ENCODE data around the gene SPRR2E.
"Not testable (repeated sequence)": the region's sequence is repeated elsewhere in the genome, so short reads cannot be mapped to it uniquely, and the experiment has no call there.

Gene SPRR2E

DNA sequence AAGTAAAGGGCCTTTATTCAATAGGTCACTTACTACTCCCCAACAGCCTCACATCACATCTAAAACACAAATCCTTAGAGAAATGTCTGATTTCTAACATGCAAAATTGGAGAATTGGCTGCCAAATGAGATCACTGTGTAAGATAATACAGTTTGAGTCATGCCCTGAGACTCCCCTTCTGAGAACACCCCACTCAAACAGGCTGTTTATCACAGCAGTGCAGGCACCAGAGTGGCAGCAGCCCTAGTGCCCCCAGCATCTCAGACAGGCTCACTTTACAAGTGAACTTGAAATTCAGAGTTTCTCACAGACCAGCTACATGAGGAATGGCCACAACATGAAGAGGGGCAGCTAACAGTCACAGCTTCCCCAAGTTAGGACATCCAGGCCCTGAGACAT lies 20.9 kb upstream of the SPRR2E start:
- H3K4me3 ChIP-seq (ENCODE audit: low read length in 2 of 2); H3K79me1 ChIP-seq (ENCODE audit: low read depth, low read length); H3K36me3 ChIP-seq (replicated peaks in 1 of 2; ENCODE audit: control insufficient read depth in 2 of 2, insufficient read depth in 2 of 2, low read length in 2 of 2); H2BK12ac ChIP-seq (ENCODE audit: low read length); H3K9ac ChIP-seq (ENCODE audit: low read depth, low read length, poor library complexity); H3K14ac ChIP-seq (ENCODE audit: low read length); H3K27ac ChIP-seq (replicated peaks; ENCODE audit: low read length); H2BK120ac ChIP-seq (ENCODE audit: low read depth, low read length); H3K9me3 ChIP-seq (replicated peaks in 1 of 2; ENCODE audit: control insufficient read depth in 2 of 2, insufficient read depth in 1 of 2, low read depth in 1 of 2, low read length in 2 of 2); H3K4me1 ChIP-seq (ENCODE audit: control insufficient read depth in 2 of 2, insufficient read depth in 1 of 2, low read depth in 1 of 2, low read length in 2 of 2); H3K27me3 ChIP-seq (ENCODE audit: control insufficient read depth in 3 of 3, insufficient read depth in 3 of 3, low read depth in 1 of 3, low read length in 3 of 3); H4K8ac ChIP-seq (ENCODE audit: low read depth, low read length); H3K4me2 ChIP-seq (ENCODE audit: insufficient read depth, low read length, poor library complexity, severe bottlenecking); H2BK5ac ChIP-seq (ENCODE audit: low read length); H2BK15ac ChIP-seq (ENCODE audit: low read length); H4K91ac ChIP-seq (ENCODE audit: low read depth, low read length, poor library complexity); H3K18ac ChIP-seq (ENCODE audit: low read length); H2AK5ac ChIP-seq (ENCODE audit: low read depth, low read length); H3K4ac ChIP-seq (ENCODE audit: low read length); H3K23ac ChIP-seq (ENCODE audit: low read depth, low read length, poor library complexity); DNase-seq (ENCODE audit: low spot score); H2AFZ ChIP-seq (ENCODE audit: low read length): not testable (repeated sequence)

DNA sequence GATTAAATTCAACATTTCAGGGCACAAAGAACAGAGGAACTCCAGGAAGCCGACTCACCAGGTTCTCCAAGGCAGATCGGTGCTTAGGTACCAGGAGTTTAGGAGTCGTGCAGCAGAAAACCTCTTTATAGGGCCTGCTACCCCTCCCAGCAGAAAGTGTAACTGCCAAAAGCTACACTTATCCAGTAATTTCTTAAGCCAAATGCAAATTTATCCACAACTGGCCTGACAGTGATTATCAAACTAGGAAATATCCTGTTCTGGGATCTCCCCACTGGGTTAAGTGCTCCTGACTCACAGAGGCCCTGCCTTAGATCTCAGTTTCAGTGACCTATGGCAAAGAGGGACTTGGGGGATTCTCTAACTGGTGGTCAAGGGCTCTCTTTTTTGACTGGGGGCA lies 19.1 kb upstream of the SPRR2E start, which contains the start of gene SPRR2F:
TSS of gene SPRR2F (minus strand) at position 101 of the 400 bp plus-strand sequence. CDS start 783 bp downstream, outside the sequence.
- H4K8ac ChIP-seq (ENCODE audit: low read depth, low read length) = no peak within 1 kb of the TSS

DNA sequence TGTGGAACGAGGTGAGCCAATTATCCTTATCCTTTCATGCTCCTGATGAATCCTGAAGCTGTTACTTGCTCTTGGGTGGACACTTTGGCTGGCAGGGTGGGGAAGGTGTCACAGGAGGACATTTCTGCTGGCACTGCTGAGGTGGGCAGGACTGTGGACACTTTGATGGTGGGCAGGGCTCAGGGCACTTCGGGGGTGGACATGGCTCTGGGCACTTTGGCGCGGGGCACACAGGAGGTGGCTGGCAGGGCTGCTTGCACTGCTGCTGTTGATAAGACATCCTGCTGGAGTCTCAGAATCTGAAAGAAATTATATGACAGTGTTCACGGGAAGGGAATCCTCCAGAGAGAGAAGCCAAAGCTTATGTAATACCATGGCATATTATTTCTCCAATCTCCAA lies 18.1 kb upstream of the SPRR2E start:
- not testable (repeated sequence) for H2AFZ ChIP-seq (ENCODE audit: low read length); H3K27me3 ChIP-seq (ENCODE audit: control insufficient read depth in 3 of 3, insufficient read depth in 3 of 3, low read depth in 1 of 3, low read length in 3 of 3); H3K14ac ChIP-seq (ENCODE audit: low read length); H3K9me3 ChIP-seq (replicated peaks in 1 of 2; ENCODE audit: control insufficient read depth in 2 of 2, insufficient read depth in 1 of 2, low read depth in 1 of 2, low read length in 2 of 2); H3K18ac ChIP-seq (ENCODE audit: low read length); H3K4ac ChIP-seq (ENCODE audit: low read length); H3K23ac ChIP-seq (ENCODE audit: low read depth, low read length, poor library complexity); H3K4me1 ChIP-seq (ENCODE audit: control insufficient read depth in 2 of 2, insufficient read depth in 1 of 2, low read depth in 1 of 2, low read length in 2 of 2); H3K27ac ChIP-seq (replicated peaks; ENCODE audit: low read length); H2BK120ac ChIP-seq (ENCODE audit: low read depth, low read length); H2AK5ac ChIP-seq (ENCODE audit: low read depth, low read length); H2BK5ac ChIP-seq (ENCODE audit: low read length); H2BK12ac ChIP-seq (ENCODE audit: low read length); DNase-seq (ENCODE audit: low spot score); H3K36me3 ChIP-seq (replicated peaks in 1 of 2; ENCODE audit: control insufficient read depth in 2 of 2, insufficient read depth in 2 of 2, low read length in 2 of 2); H3K4me2 ChIP-seq (ENCODE audit: insufficient read depth, low read length, poor library complexity, severe bottlenecking); H3K4me3 ChIP-seq (ENCODE audit: low read length in 2 of 2); H4K8ac ChIP-seq (ENCODE audit: low read depth, low read length); H2BK15ac ChIP-seq (ENCODE audit: low read length); H3K79me1 ChIP-seq (ENCODE audit: low read depth, low read length); H3K9ac ChIP-seq (ENCODE audit: low read depth, low read length, poor library complexity); H4K91ac ChIP-seq (ENCODE audit: low read depth, low read length, poor library complexity)
- WGBS, 2 donors (ENCODE audit: extremely low coverage in 2 of 2, insufficient read length in 2 of 2, insufficient replicate concordance in 1 of 2) = no CpG with 5 or more reads among the region's 5 CpGs

More for the DNA sequence above, 19.1 kb upstream of the SPRR2E start, which contains the start of gene SPRR2F:
- H2BK12ac ChIP-seq (ENCODE audit: low read length) = no peak within 1 kb of the TSS
- no peak within 1 kb of the TSS for H2BK15ac ChIP-seq (ENCODE audit: low read length)
- peaks cover 0 to 6% (median 0%) of the 10 kb centered on the region in 3 experiments for H3K27me3 ChIP-seq (ENCODE audit: control insufficient read depth in 3 of 3, insufficient read depth in 3 of 3, low read depth in 1 of 3, low read length in 3 of 3)
- H3K4me2 ChIP-seq (ENCODE audit: insufficient read depth, low read length, poor library complexity, severe bottlenecking) = no peak within 1 kb of the TSS
- no peaks in the 10 kb centered on the region for H3K79me1 ChIP-seq (ENCODE audit: low read depth, low read length)
- no peak within 1 kb of the TSS for H3K23ac ChIP-seq (ENCODE audit: low read depth, low read length, poor library complexity)
- no peak for DNase-seq (ENCODE audit: low spot score)
- no peak within 1 kb of the TSS for H3K9ac ChIP-seq (ENCODE audit: low read depth, low read length, poor library complexity)
- no peak within 1 kb of the TSS for H2AK5ac ChIP-seq (ENCODE audit: low read depth, low read length)
- no peak within 1 kb of the TSS for H3K14ac ChIP-seq (ENCODE audit: low read length)
- H2AFZ ChIP-seq (ENCODE audit: low read length) = no peak within 1 kb of the TSS
- no peak within 1 kb of the TSS for H3K18ac ChIP-seq (ENCODE audit: low read length)
- no peak within 1 kb of the TSS for H2BK5ac ChIP-seq (ENCODE audit: low read length)
- no peaks in the 10 kb centered on the region for H3K4me1 ChIP-seq (ENCODE audit: control insufficient read depth in 2 of 2, insufficient read depth in 1 of 2, low read depth in 1 of 2, low read length in 2 of 2)
- H3K4me3 ChIP-seq (ENCODE audit: low read length in 2 of 2) = no peak within 1 kb of the TSS
- no peak within 1 kb of the TSS for H3K4ac ChIP-seq (ENCODE audit: low read length)
- no peak within 1 kb of the TSS for H3K27ac ChIP-seq (replicated peaks; ENCODE audit: low read length)
- H4K91ac ChIP-seq (ENCODE audit: low read depth, low read length, poor library complexity) = no peak within 1 kb of the TSS
- H3K9me3 ChIP-seq (replicated peaks in 1 of 2; ENCODE audit: control insufficient read depth in 2 of 2, insufficient read depth in 1 of 2, low read depth in 1 of 2, low read length in 2 of 2) = no peaks in the 10 kb centered on the region
- no CpG with 5 or more reads among the region's 3 CpGs for WGBS, 2 donors (ENCODE audit: extremely low coverage in 2 of 2, insufficient read length in 2 of 2, insufficient replicate concordance in 1 of 2)
- H3K36me3 ChIP-seq (replicated peaks in 1 of 2; ENCODE audit: control insufficient read depth in 2 of 2, insufficient read depth in 2 of 2, low read length in 2 of 2) = no peaks in the 10 kb centered on the region
- H2BK120ac ChIP-seq (ENCODE audit: low read depth, low read length) = no peak within 1 kb of the TSS

DNA sequence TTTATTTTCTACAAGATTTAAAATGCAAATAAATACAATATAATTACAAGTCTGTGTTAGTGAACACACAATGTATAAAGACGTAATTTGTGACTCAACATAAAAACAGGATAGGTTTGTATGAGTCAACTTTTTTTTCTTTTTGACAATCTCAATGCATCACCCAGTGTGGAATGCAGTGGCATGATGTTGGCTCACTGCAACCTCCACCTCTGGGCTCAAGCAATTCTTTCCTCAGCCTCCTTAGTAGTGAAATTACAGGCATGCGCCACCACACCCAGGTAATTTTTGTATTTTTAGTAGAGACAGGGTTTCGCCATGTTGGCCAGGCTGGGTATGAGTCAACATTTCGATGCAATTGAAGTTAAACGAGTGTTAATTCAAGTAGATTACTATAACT lies 5.9 kb upstream of the SPRR2E start:
- Histone ChIP-seq H3K4me2 (ENCODE audit: insufficient read depth, low read length, poor library complexity, severe bottlenecking) (no peak overlapping the region), H4K8ac (ENCODE audit: low read depth, low read length) (no peak overlapping the region), H3K18ac (ENCODE audit: low read length) (no peak overlapping the region), H3K27ac (replicated peaks; ENCODE audit: low read length) (no peak overlapping the region), H3K9me3 (replicated peaks in 1 of 2; ENCODE audit: control insufficient read depth in 2 of 2, insufficient read depth in 1 of 2, low read depth in 1 of 2, low read length in 2 of 2) (no peaks in the 10 kb centered on the region), H3K27me3 (ENCODE audit: control insufficient read depth in 3 of 3, insufficient read depth in 3 of 3, low read depth in 1 of 3, low read length in 3 of 3) (no peaks in the 10 kb centered on the region), H2AK5ac (ENCODE audit: low read depth, low read length) (no peak overlapping the region), H3K14ac (ENCODE audit: low read length) (no peak overlapping the region), H3K4ac (ENCODE audit: low read length) (no peak overlapping the region), H2BK12ac (ENCODE audit: low read length) (no peak overlapping the region), H3K4me3 (ENCODE audit: low read length in 2 of 2) (no peak overlapping the region), H3K4me1 (ENCODE audit: control insufficient read depth in 2 of 2, insufficient read depth in 1 of 2, low read depth in 1 of 2, low read length in 2 of 2) (no peaks in the 10 kb centered on the region), H4K91ac (ENCODE audit: low read depth, low read length, poor library complexity) (no peak overlapping the region), H2BK15ac (ENCODE audit: low read length) (no peak overlapping the region), H3K23ac (ENCODE audit: low read depth, low read length, poor library complexity) (no peak overlapping the region), H3K9ac (ENCODE audit: low read depth, low read length, poor library complexity) (no peak overlapping the region), H2AFZ (ENCODE audit: low read length) (no peak overlapping the region), H2BK120ac (ENCODE audit: low read depth, low read length) (no peak overlapping the region), H3K36me3 (replicated peaks in 1 of 2; ENCODE audit: control insufficient read depth in 2 of 2, insufficient read depth in 2 of 2, low read length in 2 of 2) (no peaks in the 10 kb centered on the region), H3K79me1 (ENCODE audit: low read depth, low read length) (no peaks in the 10 kb centered on the region), H2BK5ac (ENCODE audit: low read length) (no peak overlapping the region)
- no CpG with 5 or more reads among the region's 5 CpGs for WGBS, 2 donors (ENCODE audit: extremely low coverage in 2 of 2, insufficient read length in 2 of 2, insufficient replicate concordance in 1 of 2)
- DNase-seq (ENCODE audit: low spot score) = no peak

All from neuronal stem cell (in vitro differentiated cells).